NB4 (cell line): ENCODE measurements around the gene RADIL.

Source experiments
- CTCF ChIP-seq: IDR thresholded peaks from one replicate; pipeline ENCODE4 v1.5.1; 2012; ENCODE audit warnings: low read depth, low read length
- MAX ChIP-seq: IDR thresholded peaks from 2 replicates; pipeline ENCODE4 v1.6.1; 2011; ENCODE audit warnings: low read depth, low read length
- MYC ChIP-seq: IDR thresholded peaks from 2 replicates; pipeline ENCODE4 v1.6.1; 2011; ENCODE audit warnings: low read depth, low read length
- POLR2A ChIP-seq: IDR thresholded peaks from 2 replicates; pipeline ENCODE4 v1.6.1; 2011; ENCODE audit warnings: mild to moderate bottlenecking; ENCODE audit not compliant: insufficient read length; ENCODE audit errors: extremely low read depth

GRCh38 chr7:4803397-4804241 lies 79.9 kb downstream of the RADIL start:
- TF ChIP-seq CTCF (no peak), MAX (no peak), MYC (no peak), POLR2A (no peak)
